Astrocyte of the spinal cord (primary cell): ENCODE data around the gene PPP1R14C.
"Not testable (repeated sequence)": the region's sequence is repeated elsewhere in the genome, so short reads cannot be mapped to it uniquely, and the experiment has no call there.

Experiments
- DNase-seq: peaks from one replicate; pipeline ENCODE4 v3.0.0; 2011; ENCODE audit warnings: low read depth, low spot score
- H3K4me3 ChIP-seq: 2 replicates; pipeline ENCODE4 v1.5.1; 2011; ENCODE audit warnings: low read depth, mild to moderate bottlenecking, low read length, moderate library complexity
- in situ Hi-C: cut with HindIII; loops from 2 replicates; pipeline ENCODE4 v1.10.0; 2017; ENCODE audit warnings: low sequenced_read_pairs
- TF ChIP-seq, protein P1 (sequence below): IDR thresholded peaks from 2 replicates; pipeline ENCODE4 v1.5.1; 2012; ENCODE audit warnings: low read depth, mild to moderate bottlenecking, low read length, inconsistent platforms

The PPP1R14C gene

DNA sequence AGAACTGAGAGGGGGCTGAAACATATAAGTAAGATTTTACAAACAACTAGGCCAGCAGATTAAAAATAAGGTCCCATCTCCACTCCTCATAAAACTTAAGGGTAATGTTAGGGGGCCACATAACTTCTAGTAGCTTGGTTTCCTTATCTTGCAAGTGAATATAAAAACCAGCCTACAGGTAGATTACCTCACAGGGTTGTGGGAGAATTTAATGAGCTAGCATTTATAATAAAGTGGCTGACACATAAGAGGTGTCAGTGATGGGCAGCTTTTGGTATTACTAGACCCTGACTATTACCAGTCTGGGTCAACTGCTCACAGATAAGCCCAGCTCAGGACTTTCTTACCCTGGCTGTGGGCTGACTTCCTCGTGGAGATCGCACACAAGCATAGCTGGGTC lies 9.2 kb upstream of the PPP1R14C start:
- in situ Hi-C loops: no loop called here
- H3K4me3 ChIP-seq: no peak overlapping the region
- no peak for DNase-seq
- TF ChIP-seq, protein P1, sequence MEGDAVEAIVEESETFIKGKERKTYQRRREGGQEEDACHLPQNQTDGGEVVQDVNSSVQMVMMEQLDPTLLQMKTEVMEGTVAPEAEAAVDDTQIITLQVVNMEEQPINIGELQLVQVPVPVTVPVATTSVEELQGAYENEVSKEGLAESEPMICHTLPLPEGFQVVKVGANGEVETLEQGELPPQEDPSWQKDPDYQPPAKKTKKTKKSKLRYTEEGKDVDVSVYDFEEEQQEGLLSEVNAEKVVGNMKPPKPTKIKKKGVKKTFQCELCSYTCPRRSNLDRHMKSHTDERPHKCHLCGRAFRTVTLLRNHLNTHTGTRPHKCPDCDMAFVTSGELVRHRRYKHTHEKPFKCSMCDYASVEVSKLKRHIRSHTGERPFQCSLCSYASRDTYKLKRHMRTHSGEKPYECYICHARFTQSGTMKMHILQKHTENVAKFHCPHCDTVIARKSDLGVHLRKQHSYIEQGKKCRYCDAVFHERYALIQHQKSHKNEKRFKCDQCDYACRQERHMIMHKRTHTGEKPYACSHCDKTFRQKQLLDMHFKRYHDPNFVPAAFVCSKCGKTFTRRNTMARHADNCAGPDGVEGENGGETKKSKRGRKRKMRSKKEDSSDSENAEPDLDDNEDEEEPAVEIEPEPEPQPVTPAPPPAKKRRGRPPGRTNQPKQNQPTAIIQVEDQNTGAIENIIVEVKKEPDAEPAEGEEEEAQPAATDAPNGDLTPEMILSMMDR: no peak

DNA sequence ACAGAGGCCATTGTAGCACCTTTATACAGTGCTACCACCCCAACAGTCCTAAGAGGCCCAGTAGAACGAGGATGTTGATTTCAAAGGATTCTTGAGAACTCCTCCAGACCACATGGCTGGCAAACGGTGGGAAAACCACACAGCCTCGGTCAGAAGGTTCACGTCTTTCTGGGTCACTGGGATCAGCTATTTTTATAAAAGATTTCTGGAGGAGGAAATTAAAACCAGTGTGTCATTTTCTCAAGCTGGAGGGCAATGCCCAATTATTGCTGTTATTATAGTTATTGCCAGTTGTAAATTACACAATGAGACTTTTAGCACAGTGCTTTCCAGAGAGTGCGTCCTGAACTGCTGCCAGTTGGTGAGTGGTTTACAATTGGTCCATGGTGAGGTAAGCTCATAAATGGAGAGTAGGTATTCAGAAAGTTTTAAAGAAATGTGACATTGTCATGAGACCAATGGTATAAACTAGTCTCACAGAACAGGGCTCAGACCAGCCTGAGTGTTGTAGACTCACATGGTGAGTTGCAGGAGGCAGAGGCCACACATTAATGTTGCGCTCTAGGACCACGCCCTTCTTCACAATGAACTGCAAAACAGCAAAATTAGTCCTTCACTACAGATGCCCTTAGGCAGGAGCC lies 8.4 kb upstream of the PPP1R14C start:
- TF ChIP-seq, protein P1: no peak
- no peak for DNase-seq
- H3K4me3 ChIP-seq: no peak overlapping the region
- in situ Hi-C loops: no loop called here

DNA sequence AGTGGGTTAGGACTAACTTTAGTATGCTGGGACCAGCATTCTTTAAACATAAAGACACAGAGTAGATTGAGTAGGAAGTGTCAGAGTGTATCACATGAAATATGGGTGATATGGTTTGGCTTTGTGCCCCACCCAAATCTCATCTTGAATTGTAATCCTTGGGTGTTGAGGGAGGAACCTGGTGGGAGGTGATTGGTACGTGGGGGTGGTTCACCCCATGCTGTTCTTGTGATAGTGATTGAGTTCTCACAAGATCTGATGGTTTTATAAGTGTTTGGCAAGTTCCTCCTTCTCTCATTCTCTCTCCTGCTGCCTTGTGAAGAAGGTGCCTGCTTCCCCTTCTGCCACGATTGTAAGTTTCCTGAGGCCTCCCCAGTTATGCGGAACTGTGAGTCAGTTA lies 5.1 kb upstream of the PPP1R14C start:
- H3K4me3 ChIP-seq, in situ Hi-C loops, DNase-seq: not testable (repeated sequence)

DNA sequence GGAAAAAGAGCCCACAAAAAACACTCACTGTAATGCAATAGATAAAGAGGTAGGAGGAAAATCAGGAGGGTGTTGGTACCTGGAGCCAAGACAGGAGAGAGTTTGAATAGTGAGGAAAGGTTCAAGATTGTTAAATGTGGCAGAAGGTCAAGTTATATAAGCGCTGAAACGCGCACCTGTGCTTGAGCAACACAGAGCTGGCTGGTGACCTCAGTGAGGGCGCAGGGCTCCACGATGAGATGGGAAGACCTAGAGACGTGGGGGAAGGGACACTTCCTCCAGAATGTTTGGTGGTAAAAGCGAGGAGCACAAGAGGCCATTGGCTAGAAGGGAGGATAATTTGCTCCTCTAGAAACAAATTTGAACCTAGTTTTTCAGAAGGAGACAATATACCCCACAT lies 4.2 kb upstream of the PPP1R14C start:
- H3K4me3 ChIP-seq: no peak overlapping the region
- in situ Hi-C loops: no loop called here
- DNase-seq: no peak
- TF ChIP-seq, protein P1: no peak

DNA sequence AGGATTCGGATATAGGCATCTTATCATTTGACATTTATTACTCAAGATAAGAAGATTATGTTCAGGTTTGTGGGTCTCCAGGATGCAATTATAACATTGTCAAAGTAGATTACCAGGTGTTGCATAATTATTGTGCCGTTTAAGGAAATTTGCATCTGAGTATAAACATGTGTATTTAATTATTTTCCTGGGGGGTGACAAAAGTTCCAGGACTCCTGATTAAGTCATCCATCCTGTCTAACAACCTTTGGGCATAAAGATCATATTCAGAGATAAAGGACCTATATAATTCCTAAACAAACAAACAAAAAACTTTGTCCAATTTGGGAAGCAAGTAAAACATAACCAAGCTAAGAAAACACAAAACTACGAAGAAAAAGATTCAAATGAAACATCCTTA lies 3.3 kb upstream of the PPP1R14C start:
- in situ Hi-C loops: no loop called here
- no peak for DNase-seq
- H3K4me3 ChIP-seq: no peak overlapping the region
- TF ChIP-seq, protein P1: no peak

DNA sequence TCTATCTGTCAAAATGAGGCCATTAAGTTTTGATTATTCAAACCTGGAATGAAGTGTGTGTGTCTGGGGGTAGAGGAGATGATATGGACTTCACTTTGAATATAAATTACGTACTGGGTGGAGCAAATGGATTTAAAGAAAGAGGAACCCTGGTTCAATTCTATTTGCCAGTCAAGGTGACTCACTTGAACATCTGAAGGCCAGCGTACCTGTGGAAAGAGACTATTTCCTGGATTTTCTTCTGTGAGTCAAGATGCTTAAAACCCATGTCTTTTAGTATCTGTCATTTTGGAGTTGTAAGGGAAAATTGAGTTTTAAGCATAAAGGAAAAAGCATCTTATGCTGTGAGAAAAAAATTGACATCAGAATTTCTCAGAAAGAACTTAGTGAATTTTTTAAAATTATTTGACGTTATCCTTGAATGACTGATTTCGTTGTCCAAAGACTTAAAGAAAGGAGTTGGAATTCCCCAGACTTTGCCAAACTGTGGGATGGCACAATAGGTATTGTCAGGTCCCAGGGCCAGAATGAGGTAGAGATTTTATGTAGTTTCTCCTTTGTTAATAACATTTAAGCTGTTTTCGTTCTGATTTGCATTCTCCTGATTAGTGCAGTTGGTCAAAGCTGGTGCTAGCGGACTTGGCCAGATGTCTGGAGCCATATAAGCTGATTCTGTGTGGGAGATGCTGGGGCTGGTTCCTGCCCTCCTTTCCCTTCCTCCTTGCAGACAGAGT lies 2.4 kb upstream of the PPP1R14C start:
- H3K4me3 ChIP-seq: no peak overlapping the region
- DNase-seq: no peak
- TF ChIP-seq, protein P1: no peak
- in situ Hi-C loops: no loop called here

DNA sequence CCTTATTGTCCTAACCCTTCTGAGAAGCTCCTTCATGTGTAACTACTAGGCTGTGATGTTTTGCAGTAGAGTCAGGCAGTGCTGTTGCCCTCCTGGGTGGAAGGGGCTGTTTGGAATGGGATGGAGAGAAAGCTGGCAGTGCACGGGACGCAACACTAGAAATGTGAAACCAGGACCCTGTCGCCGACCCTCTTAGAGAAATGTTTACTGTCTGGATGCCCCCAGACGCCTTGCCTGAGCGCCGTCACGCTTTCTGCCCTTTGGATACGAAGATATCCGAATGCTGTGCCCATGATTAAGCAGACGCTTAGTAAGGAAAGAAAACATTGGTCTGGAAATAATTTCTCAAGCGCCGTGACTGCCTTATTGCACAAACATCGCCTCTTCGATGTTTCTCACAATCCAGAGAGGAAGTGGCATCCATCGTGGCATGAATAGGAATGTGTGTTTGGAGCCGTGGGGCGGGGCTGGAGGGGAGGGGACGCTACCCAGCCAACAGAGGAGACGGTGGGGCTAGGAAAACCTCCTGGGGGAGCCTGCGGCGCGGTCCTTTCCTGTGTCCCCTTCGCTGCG lies 661 bp upstream of the PPP1R14C start:
- TF ChIP-seq, protein P1: no peak
- DNase-seq: no peak
- H3K4me3 ChIP-seq: peak overlapping the region; percentile 23
- in situ Hi-C loops: no loop called here
